ENCODE data around the gene PI4KA.
A peak's percentile ranks its signal among the peaks of the same experiment; 100 is the strongest.

The PI4KA gene

DNA sequence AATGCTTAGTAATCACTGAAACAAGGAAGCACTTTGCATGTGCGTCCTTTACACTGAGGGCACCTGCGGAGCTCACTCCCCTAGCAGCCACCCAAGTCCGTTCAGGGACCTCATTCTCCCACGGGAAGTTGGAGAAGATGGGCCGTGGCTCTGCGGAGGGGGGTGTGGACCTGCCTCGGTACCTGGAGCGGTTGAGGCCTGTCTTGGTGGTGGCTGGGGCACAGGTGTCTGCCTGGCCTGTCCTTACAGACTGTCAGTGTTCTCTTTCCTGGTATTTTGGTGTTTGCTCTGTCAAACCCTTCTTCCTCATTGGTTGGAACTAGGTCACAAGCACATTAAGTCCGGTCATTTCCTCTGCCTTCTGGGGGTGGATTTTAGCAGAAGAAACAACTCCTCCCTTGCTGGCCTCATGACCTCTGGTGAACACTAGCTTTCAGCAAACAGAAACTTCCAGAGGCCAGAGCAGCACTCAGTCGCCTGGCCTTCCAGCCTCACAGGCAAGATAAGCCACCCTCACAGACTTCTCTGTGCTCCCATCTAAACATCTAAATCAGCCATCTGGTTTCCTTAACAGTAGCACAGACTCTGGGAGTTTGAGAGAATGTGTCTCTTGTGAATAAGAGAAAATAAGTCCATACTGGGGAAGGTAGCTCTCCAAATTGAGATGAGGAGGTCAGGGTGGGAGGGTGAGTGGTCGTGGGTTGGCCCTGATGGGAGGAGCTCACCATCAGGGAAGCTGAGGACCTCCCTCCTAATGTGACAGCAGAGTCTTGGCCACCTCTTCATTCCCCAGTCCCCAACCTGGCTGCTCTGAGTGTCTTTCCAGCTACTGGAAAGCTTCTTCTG is 8.8 kb upstream of the PI4KA start:
- peak; percentile 53; the same call in 2 of the 3 replicates for ATAC-seq
- TF ChIP-seq PPARA (CRISPR knock-in tag; IDR thresholded peaks at IDR 0.05; ENCODE audit: borderline replicate concordance) (peak; percentile 59; the same call in 1 of the 2 replicates), ARNTL (CRISPR knock-in tag; IDR thresholded peaks at IDR 0.05; ENCODE audit: borderline replicate concordance, low read depth) (no peak), ZNF70 (CRISPR knock-in tag; IDR thresholded peaks at IDR 0.05) (no peak), CSDC2 (CRISPR knock-in tag; IDR thresholded peaks at IDR 0.05) (no peak), ZNF8 (CRISPR knock-in tag; IDR thresholded peaks at IDR 0.05) (no peak), TCF4 (CRISPR knock-in tag; IDR thresholded peaks at IDR 0.05; ENCODE audit: borderline replicate concordance) (peak; percentile 53; the same call in 1 of the 2 replicates)
- TF ChIP-seq, protein P1, sequence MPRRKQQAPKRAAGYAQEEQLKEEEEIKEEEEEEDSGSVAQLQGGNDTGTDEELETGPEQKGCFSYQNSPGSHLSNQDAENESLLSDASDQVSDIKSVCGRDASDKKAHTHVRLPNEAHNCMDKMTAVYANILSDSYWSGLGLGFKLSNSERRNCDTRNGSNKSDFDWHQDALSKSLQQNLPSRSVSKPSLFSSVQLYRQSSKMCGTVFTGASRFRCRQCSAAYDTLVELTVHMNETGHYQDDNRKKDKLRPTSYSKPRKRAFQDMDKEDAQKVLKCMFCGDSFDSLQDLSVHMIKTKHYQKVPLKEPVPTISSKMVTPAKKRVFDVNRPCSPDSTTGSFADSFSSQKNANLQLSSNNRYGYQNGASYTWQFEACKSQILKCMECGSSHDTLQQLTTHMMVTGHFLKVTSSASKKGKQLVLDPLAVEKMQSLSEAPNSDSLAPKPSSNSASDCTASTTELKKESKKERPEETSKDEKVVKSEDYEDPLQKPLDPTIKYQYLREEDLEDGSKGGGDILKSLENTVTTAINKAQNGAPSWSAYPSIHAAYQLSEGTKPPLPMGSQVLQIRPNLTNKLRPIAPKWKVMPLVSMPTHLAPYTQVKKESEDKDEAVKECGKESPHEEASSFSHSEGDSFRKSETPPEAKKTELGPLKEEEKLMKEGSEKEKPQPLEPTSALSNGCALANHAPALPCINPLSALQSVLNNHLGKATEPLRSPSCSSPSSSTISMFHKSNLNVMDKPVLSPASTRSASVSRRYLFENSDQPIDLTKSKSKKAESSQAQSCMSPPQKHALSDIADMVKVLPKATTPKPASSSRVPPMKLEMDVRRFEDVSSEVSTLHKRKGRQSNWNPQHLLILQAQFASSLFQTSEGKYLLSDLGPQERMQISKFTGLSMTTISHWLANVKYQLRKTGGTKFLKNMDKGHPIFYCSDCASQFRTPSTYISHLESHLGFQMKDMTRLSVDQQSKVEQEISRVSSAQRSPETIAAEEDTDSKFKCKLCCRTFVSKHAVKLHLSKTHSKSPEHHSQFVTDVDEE (CRISPR knock-in tag; IDR thresholded peaks at IDR 0.05): no peak

DNA sequence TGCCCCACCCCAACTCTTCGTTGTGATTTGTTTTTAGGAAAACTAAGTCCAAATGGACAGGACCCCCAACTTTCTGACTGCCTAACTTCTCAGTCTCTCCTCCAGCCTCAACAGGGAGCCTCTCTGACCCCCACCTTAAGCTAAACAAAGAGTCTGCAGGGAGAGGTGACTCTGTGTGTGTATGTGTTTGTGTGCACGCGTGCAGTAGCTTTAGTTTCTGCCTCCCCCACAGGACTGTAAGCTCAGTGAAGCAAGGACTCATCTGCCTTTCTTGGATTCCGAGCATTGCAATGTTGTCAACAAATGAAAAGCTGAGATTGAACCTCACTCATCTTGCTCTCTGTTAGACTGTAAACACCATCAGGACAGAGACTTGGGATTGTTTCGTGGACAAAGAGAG is 8.1 kb upstream of the PI4KA start:
- no peak for ATAC-seq
- TF ChIP-seq ZNF70 (CRISPR knock-in tag; IDR thresholded peaks at IDR 0.05) (no peak), ZFP3 (CRISPR knock-in tag; IDR thresholded peaks at IDR 0.05) (no peak), GLIS3 (CRISPR knock-in tag; IDR thresholded peaks at IDR 0.05) (no peak), SNAI2 (CRISPR knock-in tag; IDR thresholded peaks at IDR 0.05) (no peak), CSDC2 (CRISPR knock-in tag; IDR thresholded peaks at IDR 0.05) (no peak), BACH2 (CRISPR knock-in tag; IDR thresholded peaks at IDR 0.05; ENCODE audit: borderline replicate concordance) (no peak), ZNF565 (CRISPR knock-in tag; conservative IDR thresholded peaks at IDR 0.05; ENCODE audit: low read depth) (no peak), ZFP30 (CRISPR knock-in tag; IDR thresholded peaks at IDR 0.05) (no peak), TCF4 (CRISPR knock-in tag; IDR thresholded peaks at IDR 0.05; ENCODE audit: borderline replicate concordance) (no peak), ISL1 (CRISPR knock-in tag; IDR thresholded peaks at IDR 0.05) (no peak), ZNF8 (CRISPR knock-in tag; IDR thresholded peaks at IDR 0.05) (no peak)
- TF ChIP-seq, protein P2, sequence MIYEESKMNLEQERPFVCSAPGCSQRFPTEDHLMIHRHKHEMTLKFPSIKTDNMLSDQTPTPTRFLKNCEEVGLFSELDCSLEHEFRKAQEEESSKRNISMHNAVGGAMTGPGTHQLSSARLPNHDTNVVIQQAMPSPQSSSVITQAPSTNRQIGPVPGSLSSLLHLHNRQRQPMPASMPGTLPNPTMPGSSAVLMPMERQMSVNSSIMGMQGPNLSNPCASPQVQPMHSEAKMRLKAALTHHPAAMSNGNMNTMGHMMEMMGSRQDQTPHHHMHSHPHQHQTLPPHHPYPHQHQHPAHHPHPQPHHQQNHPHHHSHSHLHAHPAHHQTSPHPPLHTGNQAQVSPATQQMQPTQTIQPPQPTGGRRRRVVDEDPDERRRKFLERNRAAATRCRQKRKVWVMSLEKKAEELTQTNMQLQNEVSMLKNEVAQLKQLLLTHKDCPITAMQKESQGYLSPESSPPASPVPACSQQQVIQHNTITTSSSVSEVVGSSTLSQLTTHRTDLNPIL (CRISPR knock-in tag; IDR thresholded peaks at IDR 0.05; ENCODE audit: low read depth): no peak
- TF ChIP-seq, protein P3, sequence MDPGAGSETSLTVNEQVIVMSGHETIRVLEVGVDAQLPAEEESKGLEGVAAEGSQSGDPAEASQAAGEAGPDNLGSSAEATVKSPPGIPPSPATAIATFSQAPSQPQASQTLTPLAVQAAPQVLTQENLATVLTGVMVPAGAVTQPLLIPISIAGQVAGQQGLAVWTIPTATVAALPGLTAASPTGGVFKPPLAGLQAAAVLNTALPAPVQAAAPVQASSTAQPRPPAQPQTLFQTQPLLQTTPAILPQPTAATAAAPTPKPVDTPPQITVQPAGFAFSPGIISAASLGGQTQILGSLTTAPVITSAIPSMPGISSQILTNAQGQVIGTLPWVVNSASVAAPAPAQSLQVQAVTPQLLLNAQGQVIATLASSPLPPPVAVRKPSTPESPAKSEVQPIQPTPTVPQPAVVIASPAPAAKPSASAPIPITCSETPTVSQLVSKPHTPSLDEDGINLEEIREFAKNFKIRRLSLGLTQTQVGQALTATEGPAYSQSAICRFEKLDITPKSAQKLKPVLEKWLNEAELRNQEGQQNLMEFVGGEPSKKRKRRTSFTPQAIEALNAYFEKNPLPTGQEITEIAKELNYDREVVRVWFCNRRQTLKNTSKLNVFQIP (CRISPR knock-in tag; IDR thresholded peaks at IDR 0.05; ENCODE audit: borderline replicate concordance, low read depth): no peak
- TF ChIP-seq, protein P4, sequence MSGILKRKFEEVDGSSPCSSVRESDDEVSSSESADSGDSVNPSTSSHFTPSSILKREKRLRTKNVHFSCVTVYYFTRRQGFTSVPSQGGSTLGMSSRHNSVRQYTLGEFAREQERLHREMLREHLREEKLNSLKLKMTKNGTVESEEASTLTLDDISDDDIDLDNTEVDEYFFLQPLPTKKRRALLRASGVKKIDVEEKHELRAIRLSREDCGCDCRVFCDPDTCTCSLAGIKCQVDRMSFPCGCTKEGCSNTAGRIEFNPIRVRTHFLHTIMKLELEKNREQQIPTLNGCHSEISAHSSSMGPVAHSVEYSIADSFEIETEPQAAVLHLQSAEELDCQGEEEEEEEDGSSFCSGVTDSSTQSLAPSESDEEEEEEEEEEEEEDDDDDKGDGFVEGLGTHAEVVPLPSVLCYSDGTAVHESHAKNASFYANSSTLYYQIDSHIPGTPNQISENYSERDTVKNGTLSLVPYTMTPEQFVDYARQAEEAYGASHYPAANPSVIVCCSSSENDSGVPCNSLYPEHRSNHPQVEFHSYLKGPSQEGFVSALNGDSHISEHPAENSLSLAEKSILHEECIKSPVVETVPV (CRISPR knock-in tag; IDR thresholded peaks at IDR 0.05): no peak

DNA sequence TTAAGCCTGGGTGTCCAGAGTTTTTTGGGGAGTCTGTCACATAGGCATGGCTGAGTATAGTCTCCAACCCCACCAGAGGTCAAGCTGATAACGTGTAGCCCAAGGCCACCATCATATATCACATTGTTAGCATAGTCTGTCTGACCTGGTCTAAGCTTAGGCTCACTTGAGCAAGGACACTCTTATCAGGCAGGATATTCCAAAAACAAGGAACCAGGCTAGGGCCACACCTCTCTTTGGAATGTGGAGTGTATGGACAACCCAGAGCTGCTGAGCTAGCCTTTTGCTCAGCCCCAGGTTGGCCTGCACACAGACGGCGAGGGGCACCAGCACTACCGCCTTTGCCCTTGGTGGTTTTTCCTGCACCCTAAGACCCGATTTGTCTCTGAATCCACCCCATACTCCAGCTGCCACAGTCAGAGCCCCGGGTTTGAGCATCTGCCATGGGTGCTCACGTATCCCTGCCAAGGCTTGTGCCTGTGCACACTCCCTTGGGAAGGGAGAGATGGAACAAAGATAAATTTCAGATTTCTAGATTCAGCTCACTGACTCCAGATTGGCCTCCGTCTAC is 7.3 kb upstream of the PI4KA start:
- ATAC-seq: no peak
- TF ChIP-seq ESRRG (CRISPR knock-in tag; IDR thresholded peaks at IDR 0.05): no peak
- TF ChIP-seq ZC3H10 (CRISPR knock-in tag; IDR thresholded peaks at IDR 0.05): no peak
- no peak for TF ChIP-seq ZFP3 (CRISPR knock-in tag; IDR thresholded peaks at IDR 0.05)
- TF ChIP-seq ISL1 (CRISPR knock-in tag; IDR thresholded peaks at IDR 0.05): no peak
- TF ChIP-seq GLIS3 (CRISPR knock-in tag; IDR thresholded peaks at IDR 0.05): no peak
- TF ChIP-seq PPARA (CRISPR knock-in tag; IDR thresholded peaks at IDR 0.05; ENCODE audit: borderline replicate concordance): no peak
- TF ChIP-seq ZNF565 (CRISPR knock-in tag; conservative IDR thresholded peaks at IDR 0.05; ENCODE audit: low read depth): no peak
- TF ChIP-seq ARNTL (CRISPR knock-in tag; IDR thresholded peaks at IDR 0.05; ENCODE audit: borderline replicate concordance, low read depth): no peak
- no peak for TF ChIP-seq SNAI2 (CRISPR knock-in tag; IDR thresholded peaks at IDR 0.05)
- TF ChIP-seq, protein P2 (CRISPR knock-in tag; IDR thresholded peaks at IDR 0.05; ENCODE audit: low read depth): no peak
- no peak for TF ChIP-seq ZNF8 (CRISPR knock-in tag; IDR thresholded peaks at IDR 0.05)
- no peak for TF ChIP-seq RARB (CRISPR knock-in tag; IDR thresholded peaks at IDR 0.05)
- no peak for TF ChIP-seq ZNF70 (CRISPR knock-in tag; IDR thresholded peaks at IDR 0.05)
- TF ChIP-seq, protein P4 (CRISPR knock-in tag; IDR thresholded peaks at IDR 0.05): no peak
- no peak for TF ChIP-seq ZFP30 (CRISPR knock-in tag; IDR thresholded peaks at IDR 0.05)
- TF ChIP-seq, protein P1 (CRISPR knock-in tag; IDR thresholded peaks at IDR 0.05): no peak

All from SK-N-SH treated with all-trans-retinoic acid at 6 μM for 48 hours (cell line).